GM21515 (cell line): Measurements from ENCODE around the gene UGDH.
"Not testable (repeated sequence)": the region's sequence is repeated elsewhere in the genome, so short reads cannot be mapped to it uniquely, and the experiment has no call there.

Source experiments
- ATAC-seq: cut with Tn5 transposase; IDR thresholded peaks from one replicate; pipeline ENCODE4 v1.9.1; 2021; ENCODE audit not compliant: unreplicated experiment

UGDH gene

DNA sequence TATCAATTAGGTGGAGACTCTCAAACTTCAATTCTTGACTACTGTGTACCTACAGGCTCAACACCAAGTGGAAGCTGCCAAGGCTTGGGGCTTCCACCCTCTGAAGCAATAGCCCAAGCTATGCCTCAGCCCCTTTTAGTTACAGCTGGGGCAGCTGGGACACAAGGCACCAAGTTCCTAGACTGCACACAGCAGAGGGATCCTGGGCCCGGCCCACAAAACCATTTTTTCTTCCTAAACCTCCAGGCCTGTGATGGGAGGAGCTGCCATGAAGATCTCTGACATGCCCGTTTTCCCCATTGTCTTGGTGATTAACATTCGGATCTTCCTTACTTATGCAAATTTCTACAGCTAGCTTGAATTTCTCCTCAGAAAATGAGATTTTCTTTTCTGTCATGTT lies 3.4 kb upstream of the UGDH start:
- no peak for ATAC-seq

GRCh38 chr4:39529534-39529933 lies 2.3 kb upstream of the UGDH start:
- no peak for ATAC-seq

GRCh38 chr4:39528061-39528465 lies 824 bp upstream of the UGDH start:
- peak; percentile 1 for ATAC-seq

DNA sequence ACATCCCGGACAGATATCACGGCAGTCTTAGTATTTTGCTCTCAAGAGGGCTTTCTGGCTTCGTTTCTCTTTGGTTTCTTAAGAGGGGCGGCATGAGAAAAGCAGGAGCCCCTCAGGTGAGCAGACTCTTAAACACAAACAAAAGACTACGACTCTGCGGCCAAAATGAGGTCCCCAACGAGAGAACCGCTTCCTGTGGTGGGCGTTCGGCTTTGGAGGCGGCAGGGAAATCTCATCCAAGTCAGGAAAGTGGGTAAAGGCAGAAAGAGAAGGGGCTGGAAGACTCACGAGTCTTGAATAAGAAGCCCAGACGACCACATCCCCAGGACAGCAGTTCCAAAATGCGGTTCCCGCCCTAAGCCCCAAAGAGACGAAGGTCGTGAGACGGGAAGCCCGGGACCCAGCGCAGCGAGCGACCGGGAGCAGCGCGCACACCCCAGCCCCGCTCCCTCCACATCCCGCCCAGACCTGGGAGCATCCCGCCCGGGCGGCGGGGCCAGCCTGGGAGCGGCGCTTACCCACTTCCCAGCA lies 409 bp downstream of the UGDH start:
- no peak for ATAC-seq

GRCh38 chr4:39525822-39526690 lies 1.2 kb downstream of the UGDH start:
- no peak for ATAC-seq

DNA sequence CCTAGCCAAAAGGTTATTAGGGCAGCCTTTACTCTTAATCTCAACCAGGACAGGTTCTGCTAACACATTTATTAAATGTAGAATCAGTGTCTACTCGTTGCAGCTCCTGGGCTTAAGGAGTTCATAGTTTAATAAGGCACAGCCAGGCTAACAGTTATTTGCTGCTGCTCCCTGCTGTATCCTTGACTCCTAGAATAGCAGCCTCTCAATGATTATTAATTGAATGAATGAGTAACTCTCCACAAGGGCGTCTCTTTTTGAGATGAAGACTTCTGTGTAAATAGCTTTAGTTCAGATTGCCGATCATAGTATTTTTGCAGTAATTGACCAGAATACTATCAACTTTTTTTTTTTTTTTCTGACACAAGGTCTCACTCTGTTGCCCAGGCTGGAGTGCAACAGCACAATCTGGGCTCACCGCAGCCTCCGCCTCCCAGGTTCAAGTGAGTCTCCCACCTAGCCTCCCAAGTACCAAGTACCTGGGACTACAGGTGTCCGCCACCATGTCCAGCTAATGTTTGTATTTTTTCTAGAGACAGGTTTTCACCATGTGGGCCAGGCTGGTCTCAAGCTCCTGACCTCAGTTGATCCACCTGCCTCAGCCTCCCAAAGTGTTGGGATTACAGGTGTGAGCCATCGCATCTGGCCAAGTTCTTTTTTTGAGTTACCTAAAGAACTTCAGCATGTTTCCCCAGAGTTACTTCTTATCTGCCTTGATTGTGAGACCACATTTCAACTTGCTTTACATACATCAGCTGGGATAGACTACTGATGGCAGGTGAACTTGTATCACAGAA lies 2.9 kb downstream of the UGDH start:
- no peak for ATAC-seq

DNA sequence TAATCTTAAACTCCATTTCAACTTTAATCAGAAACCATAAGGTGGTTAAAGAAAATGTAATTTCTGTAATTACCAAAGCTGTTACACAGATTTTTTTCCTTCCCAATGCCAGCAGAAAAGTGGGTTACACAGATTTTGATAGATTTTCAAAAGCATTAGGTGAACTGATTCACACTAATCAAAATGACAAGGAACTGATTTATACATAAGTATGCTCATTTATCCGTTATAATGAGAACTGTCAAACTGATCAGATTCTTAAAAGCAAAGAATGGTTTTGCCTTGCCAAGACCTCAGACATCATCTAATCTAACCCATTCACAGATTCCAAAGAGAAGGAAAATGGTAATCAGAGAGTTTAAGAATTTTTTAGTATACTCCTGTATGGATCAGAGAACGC lies 5.2 kb downstream of the UGDH start:
- ATAC-seq: no peak

DNA sequence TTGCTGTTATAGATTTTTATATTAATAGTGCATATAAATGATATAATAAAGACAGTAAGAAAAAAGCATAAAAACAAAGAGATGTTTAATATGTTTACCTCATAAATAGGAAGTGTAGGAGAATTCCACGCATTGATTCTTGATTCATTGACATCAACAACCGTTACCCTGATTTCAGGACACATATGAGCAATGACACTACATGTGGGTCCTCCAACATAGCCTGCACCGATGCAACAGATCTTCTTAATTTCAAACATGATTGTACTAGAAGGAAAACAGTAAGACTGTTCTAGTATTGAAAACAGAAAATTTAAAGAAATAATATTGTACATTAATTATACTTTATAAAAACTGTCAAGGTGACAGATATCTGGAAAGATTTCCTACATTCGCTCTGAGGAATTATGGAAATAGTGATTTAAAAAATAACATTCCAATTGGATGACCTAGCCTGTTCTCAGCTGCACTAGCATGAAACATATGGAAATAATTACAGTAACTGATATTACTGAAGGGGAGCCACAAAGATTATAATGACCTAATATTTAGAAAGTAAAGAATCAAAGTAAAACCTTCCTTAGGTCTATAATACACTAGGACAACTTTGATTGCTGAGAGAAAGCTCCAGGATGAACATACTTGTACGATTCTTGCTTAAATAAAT lies 5.9 kb downstream of the UGDH start:
- ATAC-seq: no peak

GRCh38 chr4:39518484-39518883 lies 8.8 kb downstream of the UGDH start:
- no peak for ATAC-seq

- no peak for ATAC-seq
These were observed 10.8 kb downstream of the UGDH start for GRCh38 chr4:39516407-39516966.

DNA sequence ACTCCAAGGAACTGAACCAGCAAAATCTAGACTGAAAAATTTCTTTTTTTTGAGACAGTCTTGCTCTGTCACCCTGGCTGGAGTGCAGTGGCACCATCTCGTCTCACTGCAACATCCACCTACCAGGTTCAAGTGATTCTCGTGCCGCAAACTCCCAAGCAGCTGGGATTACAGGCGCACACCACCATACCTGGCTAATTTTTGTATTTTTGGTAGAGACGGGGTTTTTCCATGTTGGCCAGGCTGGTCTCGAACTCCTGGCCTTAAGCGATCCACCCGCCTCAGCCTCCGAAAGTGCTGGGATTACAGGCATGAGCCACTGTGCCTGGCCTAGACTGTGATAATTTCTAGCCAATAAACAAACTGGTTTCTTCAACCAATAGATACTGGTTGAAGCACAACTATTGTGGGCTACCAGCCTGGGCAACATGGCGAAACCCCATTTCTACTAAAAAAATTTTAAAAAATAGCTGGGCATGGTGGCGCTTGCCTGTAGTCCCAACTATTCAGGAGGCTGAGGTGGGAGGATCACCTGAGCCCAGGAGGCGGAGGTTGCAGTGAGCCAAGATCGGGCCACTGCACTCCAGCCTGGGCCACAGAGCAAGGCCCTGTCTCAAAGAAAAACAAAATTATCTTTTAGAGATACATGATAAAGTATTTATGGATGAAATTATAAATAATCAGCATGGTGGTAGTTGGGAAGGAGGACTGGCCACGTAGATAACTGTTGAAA lies 11.4 kb downstream of the UGDH start:
- not testable (repeated sequence) for ATAC-seq

DNA sequence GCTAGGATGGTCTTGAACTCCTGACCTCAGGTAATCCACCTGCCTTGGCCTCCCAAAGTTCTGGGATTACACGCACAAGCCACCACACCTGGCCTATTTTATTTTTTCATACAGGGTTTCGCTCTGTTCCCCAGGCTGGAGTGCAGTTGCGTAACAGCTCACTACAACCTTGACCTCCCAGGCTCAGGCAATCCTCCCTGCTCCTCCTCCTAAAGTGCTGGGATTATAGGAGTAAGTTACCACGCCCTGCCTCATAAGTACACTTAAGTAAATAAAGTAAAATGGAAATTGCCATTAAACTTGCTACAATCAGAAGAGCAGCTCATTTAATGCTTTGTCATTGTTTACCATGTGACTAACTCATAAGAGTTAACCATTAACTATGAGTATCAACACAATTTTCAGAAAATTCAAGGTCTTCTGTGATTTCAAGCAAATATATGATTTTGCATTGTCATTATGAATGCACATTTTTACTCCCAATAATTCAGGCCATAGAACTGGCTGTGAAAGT lies 12.3 kb downstream of the UGDH start:
- no peak for ATAC-seq

DNA sequence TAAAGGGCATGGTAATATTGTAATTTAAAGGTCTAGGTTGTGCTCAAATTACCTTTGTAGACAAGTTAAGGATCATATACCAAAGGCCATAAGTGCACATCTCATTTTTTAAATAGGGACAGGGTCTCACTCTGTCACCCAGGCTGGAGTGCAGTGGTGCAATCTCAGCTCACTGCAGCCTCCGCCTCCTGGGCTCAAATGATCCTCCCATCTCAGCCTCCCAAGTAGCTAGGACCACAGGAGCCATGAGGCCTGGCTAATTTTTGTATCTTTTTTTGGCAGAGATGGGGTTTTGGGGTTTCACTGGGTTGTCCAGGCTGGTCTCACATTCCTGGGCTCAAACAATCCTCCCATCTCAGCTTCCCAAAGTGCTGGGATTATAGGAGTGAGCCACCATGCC lies 13.0 kb downstream of the UGDH start:
- ATAC-seq: not testable (repeated sequence)

DNA sequence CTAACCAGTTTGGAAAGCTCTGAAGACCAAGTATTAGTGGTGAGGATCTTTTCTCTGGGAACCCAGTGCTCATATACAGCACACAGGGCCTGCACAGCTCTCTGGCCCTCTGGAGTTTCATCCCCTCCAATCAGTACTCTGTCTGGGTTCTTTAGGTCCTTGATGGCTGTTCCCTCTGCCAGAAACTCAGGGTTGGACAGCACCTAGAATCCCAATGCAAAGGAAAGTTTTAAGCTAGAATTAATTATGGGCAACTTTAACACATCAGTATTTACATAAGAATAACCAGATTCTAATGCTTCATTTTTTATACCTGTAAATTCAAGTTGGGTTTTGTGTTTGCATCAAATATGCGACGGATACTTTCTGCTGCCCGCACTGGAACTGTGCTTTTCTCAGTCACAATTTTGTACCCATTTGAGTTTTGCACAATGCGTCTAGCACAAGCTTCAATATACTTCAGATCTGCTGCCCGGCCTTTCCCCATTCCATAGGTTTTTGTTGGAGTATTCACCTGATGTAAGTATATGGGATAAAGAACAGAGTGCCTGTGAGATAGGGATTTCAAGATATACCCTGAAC lies 16.8 kb downstream of the UGDH start:
- ATAC-seq: no peak

DNA sequence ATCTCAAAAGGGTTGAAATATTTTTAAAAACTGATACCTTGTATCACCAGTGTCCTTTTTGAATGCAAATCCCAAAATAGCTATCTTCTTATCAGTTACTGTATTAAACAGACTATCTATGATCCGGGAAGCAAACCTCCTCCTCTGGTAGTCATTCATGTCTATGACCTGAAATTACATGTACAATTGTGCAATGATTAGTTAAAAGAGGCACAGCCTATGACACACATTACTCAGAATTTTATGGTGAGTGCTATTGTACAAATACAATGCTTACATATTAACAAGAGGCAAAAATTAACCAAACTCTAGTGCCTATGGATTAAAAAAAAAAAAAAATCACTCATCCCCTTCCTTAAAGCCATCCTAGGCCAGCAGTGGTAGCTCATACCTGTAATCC lies 21.7 kb downstream of the UGDH start:
- no peak for ATAC-seq

- ATAC-seq: no peak
These were observed 22.7 kb downstream of the UGDH start for GRCh38 chr4:39504538-39504937.

GRCh38 chr4:39502664-39503035 lies 24.6 kb downstream of the UGDH start:
- ATAC-seq: not testable (repeated sequence)

DNA sequence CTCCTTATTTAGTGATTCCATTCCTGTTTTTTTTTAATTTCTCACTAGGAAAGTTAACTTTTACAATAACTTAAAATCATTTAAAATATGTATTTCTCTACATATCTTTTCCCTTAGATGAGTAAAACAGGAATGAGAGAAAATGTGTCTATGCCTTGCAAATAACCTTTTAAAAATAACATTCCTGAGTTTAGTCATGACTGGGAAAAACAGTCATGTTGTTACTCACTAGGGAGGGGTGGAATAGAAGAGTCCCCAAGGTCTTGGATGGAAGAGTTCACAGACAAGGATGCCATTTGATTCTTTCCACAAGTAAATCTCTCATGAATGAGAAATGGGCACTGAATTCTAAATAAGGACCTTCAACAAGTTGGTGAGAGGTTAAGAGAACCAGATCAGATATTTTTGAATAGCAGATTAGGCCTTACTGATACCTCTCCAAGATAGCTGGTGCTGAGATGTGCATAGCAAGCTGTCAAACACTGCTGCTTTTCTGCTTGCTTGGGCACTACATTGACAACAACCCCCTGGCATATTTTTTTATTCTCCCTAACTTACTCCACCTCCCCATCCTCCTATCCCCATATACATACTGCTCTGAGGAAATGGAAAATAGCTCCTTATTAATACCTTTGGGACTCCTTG lies 25.1 kb downstream of the UGDH start:
- no peak for ATAC-seq

GRCh38 chr4:39498727-39499020 lies 28.6 kb downstream of the UGDH start:
- ATAC-seq: no peak
